M059J (cell line): Measurements from ENCODE around the gene ZNF428. TPM values are rescaled to one million over a fixed set of nuclear protein-coding genes. Genes with fewer than 3 reads are reported as not detected.
"Not testable (repeated sequence)": the region's sequence is repeated elsewhere in the genome, so short reads cannot be mapped to it uniquely, and the experiment has no call there.

Experiments used
- DNase-seq: peaks from one replicate; pipeline ENCODE4 v3.0.0-alpha.2; 2012; ENCODE audit warnings: low read depth
- total RNA-seq: library from RNA; depleted of rRNA; stranded (reverse); fragments of >200 nt; shearing (Covaris generic); gene quantifications from 2 replicates; pipeline ENCODE4 v1.2.3, GENCODE V29; 2014; rRNA removed

ZNF428 gene
- 36.2 and 45.0 TPM in 2 replicates for total RNA-seq

- peak; percentile 85 for DNase-seq
These were observed at the start of gene ZNF428 for GRCh38 chr19:43619262-43620060. Gene ZNF428, minus strand, starts transcription at chr19:43619629. Its CDS starts 5,325 bp downstream, at chr19:43614304.

- DNase-seq, result peak; percentile 98
These were observed 49.1 kb upstream of the ZNF428 start for GRCh38 chr19:43668406-43669109.

DNA sequence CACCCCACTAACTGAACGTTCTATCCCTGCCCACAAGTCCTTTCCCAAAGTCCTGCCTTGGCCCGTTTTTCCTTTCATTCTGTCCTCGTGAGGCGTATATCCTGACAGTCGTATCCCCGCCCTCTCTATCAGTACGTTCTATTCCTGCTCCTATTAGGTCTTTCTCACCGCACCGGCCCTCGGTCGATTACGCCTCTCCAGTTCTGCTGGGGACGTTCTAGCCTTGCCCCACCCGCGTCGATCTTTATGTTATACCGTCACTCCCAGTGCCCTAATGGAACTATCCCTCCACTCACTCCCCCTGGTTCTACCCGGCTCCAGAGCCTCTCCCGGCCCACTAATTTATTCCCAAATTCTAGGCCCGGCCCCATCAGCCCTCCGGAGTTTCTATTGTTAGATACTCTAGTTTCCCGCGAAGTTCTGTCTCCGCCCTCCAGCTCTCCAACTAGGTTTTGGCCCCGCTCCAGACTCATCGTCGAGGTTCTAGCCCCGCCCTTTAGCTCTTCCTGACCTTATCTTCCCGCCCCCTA is 48.5 kb upstream of the ZNF428 start:
- DNase-seq, result no peak

DNA sequence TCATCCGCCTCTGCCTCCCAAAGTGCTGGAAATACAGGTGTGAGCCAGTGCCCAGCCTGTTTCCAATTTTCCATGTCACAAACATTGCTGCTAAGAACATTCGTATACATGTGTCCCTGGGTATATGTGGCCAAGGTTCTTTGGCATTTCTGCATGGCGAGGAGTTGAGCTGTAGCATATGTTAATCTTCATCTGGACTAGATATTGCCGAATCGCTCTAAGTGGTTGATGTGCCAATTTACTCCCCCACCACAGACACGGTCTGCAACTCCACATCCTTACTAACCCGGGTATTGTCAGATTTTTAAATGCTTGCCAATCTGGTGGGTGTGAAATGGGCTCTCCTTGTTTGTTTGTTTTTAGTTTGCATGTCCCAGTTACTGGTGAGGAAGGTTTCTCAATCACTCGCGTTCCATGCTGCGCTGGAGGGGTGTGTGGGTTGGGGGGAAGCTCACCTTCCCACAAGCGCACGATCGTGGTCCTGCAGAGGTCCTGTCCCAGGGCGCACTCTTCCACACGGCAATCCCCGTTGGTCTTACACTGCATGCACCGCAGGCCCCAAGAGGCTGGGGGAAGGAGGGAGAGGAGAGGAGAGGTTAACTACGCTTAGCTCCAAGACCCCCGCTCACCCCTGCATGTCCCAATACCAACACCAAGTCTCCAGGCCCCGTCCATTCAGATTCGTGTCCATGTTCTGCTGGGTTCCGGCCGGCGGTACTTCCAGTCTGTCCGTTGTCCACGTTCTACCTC is 47.9 kb upstream of the ZNF428 start:
- no peak for DNase-seq

- DNase-seq, result no peak
These were observed 44.6 kb upstream of the ZNF428 start for GRCh38 chr19:43664018-43664417.

DNA sequence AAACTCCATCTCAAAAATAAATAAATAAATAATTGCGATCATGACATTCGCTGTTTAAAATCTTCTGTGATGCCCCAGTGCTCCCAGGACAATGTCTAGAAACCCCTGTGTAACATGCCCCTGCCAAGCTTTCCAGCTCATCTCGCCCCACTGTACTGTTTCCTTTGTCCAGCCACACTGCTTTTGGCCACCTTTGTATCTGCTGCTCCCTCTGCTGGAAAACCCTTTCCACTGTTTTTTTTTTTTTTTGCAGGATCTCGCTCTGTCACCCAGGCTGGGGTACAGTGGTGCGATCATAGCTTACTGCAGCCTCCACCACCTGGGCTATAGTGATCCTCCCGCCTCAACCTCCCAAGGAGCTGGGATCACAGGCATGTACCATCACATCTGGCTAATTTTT is 43.1 kb upstream of the ZNF428 start:
- peak; percentile 35 for DNase-seq

DNA sequence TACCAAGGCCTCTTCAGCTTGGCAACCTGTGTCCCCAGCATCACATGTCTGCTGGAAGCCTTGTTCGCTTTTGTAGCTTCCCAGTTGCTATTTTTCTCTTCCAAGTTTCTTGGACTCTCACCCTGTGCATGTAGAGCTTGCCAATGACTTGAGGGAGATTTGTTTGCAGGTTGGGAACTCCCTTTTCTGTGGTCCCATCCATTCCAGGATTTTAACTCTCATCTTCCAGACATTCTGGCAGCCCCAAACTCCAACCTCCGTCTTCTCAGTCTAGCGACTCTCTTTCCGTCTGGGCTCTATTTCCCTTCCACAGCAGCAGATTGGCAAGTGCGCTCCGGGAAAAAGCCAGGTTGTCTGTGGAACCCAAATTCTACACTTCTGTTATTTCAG is 41.5 kb upstream of the ZNF428 start:
- DNase-seq, result no peak

GRCh38 chr19:43660301-43660970 is 41.0 kb upstream of the ZNF428 start:
- no peak for DNase-seq

GRCh38 chr19:43658494-43658893 is 39.1 kb upstream of the ZNF428 start:
- no peak for DNase-seq

- no peak for DNase-seq
These were observed 38.6 kb upstream of the ZNF428 start for GRCh38 chr19:43658001-43658400.

- no peak for DNase-seq
These were observed 37.0 kb upstream of the ZNF428 start for GRCh38 chr19:43656436-43656835.

GRCh38 chr19:43652546-43652874 is 33.1 kb upstream of the ZNF428 start:
- no peak for DNase-seq

GRCh38 chr19:43651758-43652545 is 32.5 kb upstream of the ZNF428 start:
- DNase-seq, result peak; percentile 66

DNA sequence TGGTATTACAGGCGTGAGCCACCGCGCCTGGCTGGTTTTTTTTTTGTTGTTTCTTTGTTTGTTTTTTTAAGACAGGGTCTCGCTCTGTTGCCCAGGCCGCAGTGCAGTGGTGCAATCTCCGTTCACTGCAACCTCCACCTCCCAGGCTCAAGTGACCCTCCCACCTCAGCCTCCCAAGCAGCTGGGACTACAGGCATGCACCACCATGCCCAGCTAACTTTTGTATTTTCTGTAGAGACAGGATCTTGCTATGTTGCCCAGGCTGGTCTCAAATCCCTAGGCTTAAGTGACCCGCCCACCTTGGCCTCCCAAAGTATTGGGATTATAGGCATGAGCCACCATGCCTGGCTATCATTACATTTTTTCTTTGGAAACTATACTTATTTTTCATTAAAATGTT is 30.8 kb upstream of the ZNF428 start:
- DNase-seq, result not testable (repeated sequence)

GRCh38 chr19:43649514-43649913 is 30.1 kb upstream of the ZNF428 start:
- DNase-seq, result no peak

GRCh38 chr19:43648633-43649032 is 29.2 kb upstream of the ZNF428 start:
- DNase-seq, result no peak

- no peak for DNase-seq
These were observed 24.8 kb upstream of the ZNF428 start for GRCh38 chr19:43644181-43644580.

DNA sequence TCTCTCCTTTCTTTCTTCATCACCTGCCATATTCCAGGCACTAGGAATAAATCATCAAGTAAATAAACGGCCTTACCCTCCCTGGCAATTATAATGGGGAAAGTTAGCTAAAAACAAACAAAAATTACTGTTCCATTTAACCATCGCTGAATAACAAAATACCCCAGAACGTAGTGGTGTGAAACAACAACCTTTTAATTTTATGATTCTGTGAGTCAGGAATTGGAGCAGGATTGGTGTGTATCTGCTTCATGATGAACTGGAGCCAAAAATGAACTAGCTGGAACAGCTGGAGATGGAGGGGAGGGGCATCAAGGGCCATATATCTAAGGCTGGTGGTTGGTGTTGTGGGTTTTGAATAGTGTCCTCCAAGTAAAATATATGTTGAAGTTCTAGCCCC is 23.9 kb upstream of the ZNF428 start:
- DNase-seq, result no peak

DNA sequence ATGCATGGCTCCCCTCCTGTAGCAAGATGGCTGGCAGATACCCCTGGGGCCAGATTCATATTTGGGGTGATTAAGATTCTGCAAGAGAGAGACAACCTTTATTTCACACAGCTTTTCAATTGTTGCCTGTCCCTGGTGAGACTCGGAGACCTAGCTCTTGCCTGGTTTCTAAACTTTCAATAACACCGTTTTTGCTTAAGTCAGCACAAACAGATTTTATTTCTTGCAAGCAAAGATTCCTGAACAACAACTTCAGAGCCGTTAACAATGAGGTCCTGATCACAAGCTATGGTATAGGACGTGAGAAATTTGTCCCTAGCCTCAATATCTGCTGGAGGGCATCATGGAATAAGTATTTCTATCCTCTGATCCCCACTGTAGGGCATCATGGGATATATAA is 23.1 kb upstream of the ZNF428 start:
- no peak for DNase-seq

- DNase-seq, result no peak
These were observed 21.9 kb upstream of the ZNF428 start for GRCh38 chr19:43641333-43641732.

DNA sequence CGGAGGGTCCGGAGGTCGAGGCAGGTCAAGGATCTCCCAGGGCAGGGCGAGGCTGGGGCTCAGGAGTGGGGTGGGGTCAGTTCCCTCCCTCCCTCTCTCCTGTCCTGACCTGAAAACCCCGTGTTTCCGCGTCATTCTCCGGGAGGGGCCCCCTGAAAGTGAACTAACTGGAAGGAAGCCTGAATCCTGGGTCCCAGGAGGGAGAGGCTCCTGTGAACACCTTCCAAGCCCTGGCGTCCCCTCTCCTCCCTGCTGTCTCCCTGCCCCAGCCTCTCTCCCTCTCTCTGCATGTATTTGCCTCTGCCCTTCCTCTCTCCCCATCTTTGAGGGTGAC is 21.0 kb upstream of the ZNF428 start:
- no peak for DNase-seq
